Measurements from ENCODE around the gene NAALADL2. TPM values are rescaled to one million over a fixed set of nuclear protein-coding genes. Genes with fewer than 3 reads are reported as not detected.

Gene NAALADL2
- total RNA-seq, 2 experiments from 2014 or later: 0.30 to 1.2 TPM

DNA sequence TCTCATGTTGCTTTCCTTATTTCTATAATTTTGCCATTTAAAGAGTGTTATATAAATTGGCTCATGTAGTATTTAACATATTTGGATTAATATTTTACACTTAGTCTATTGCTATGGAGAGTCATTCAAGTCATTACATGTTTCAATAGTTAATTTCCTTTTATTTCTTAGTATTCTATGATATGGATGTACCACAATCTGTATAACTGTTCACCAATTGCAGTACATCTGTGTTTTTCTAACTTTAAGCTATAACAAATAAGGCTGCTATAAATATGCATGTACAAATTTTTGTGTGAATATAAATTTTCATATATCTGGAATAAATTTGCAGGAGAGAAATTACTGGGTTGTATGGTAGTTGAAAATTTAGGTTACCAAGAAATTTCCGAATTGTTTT, 993.4 kb downstream of the NAALADL2 start:
- Histone ChIP-seq H3K4me1 (ENCODE audit: insufficient read depth, low read length) (no peaks in the 10 kb centered on the region), H3K36me3 (ENCODE audit: insufficient read depth, low read length) (no peaks in the 10 kb centered on the region), H3K27ac (ENCODE audit: low read depth in 1 of 2, low read length in 2 of 2) (no peak overlapping the region), H3K27me3 (ENCODE audit: control insufficient read depth in 1 of 2, insufficient read depth in 2 of 2, low read length in 2 of 2) (no peaks in the 10 kb centered on the region), H3K9me3 (ENCODE audit: control insufficient read depth in 1 of 2, insufficient read depth in 1 of 2, low read length in 2 of 2) (no peaks in the 10 kb centered on the region), H3K4me3 (ENCODE audit: low read length) (no peak overlapping the region)
- intact Hi-C loops (cut with DNase I, micrococcal nuclease): no loop called here
- DNase-seq: no peak
- no peak for ATAC-seq (ENCODE audit: poor library complexity)
- H3K9me3 Mint-ChIP-seq: peaks cover 6% of the 10 kb centered on the region
- H3K27ac Mint-ChIP-seq: no peak overlapping the region
- no peaks in the 10 kb centered on the region for H3K36me3 Mint-ChIP-seq (ENCODE audit: low read depth)
- TF ChIP-seq, protein P1, sequence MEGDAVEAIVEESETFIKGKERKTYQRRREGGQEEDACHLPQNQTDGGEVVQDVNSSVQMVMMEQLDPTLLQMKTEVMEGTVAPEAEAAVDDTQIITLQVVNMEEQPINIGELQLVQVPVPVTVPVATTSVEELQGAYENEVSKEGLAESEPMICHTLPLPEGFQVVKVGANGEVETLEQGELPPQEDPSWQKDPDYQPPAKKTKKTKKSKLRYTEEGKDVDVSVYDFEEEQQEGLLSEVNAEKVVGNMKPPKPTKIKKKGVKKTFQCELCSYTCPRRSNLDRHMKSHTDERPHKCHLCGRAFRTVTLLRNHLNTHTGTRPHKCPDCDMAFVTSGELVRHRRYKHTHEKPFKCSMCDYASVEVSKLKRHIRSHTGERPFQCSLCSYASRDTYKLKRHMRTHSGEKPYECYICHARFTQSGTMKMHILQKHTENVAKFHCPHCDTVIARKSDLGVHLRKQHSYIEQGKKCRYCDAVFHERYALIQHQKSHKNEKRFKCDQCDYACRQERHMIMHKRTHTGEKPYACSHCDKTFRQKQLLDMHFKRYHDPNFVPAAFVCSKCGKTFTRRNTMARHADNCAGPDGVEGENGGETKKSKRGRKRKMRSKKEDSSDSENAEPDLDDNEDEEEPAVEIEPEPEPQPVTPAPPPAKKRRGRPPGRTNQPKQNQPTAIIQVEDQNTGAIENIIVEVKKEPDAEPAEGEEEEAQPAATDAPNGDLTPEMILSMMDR (IDR thresholded peaks at IDR 0.05): no peak
- no peaks in the 10 kb centered on the region for H3K4me1 Mint-ChIP-seq (ENCODE audit: low read depth)
- no peaks in the 10 kb centered on the region for H3K27me3 Mint-ChIP-seq
- no peak overlapping the region for H3K4me3 Mint-ChIP-seq
- ChIA-PET POLR2A (no interaction called here), CTCF (no interaction called here)

DNA sequence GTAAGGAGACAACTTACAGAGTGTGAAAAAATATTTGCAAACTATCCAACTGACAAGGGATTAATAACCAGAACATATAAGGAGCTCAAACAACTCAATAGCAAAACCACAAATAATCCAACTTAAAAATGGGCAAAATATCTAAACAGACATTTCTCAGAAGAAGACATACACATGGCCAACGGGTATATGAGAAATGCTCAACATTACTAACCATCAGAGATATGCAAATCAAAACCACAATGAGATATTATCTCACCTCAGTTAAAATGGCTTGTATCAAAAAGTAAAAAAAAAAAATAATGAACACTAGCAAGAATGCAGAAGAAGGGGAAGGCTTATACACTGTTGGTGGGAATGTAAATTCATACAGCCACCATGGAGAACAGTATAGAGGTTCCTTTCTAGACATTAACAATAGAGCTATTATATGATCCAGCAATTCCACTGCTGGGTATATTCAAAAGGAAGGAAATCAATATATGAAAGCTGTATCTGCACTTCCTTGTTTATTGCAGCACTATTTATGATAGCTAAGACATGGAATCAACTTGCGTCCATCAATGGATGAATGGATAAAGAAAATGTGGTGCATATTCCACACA, 998.6 kb downstream of the NAALADL2 start:
- Mint-ChIP-seq H3K27ac (no peak overlapping the region), H3K36me3 (ENCODE audit: low read depth) (no peaks in the 10 kb centered on the region), H3K9me3 (peaks cover 4% of the 10 kb centered on the region), H3K4me3 (no peak overlapping the region), H3K27me3 (no peaks in the 10 kb centered on the region), H3K4me1 (ENCODE audit: low read depth) (no peaks in the 10 kb centered on the region)
- no peak for DNase-seq
- no peaks in the 10 kb centered on the region for H3K36me3 ChIP-seq (ENCODE audit: insufficient read depth, low read length)
- no peak overlapping the region for H3K27ac ChIP-seq (ENCODE audit: low read depth in 1 of 2, low read length in 2 of 2)
- H3K4me1 ChIP-seq (ENCODE audit: insufficient read depth, low read length): no peaks in the 10 kb centered on the region
- ChIA-PET POLR2A (no interaction called here), CTCF (no interaction called here)
- no peak overlapping the region for H3K4me3 ChIP-seq (ENCODE audit: low read length)
- no peaks in the 10 kb centered on the region for H3K27me3 ChIP-seq (ENCODE audit: control insufficient read depth in 1 of 2, insufficient read depth in 2 of 2, low read length in 2 of 2)
- no peaks in the 10 kb centered on the region for H3K9me3 ChIP-seq (ENCODE audit: control insufficient read depth in 1 of 2, insufficient read depth in 1 of 2, low read length in 2 of 2)
- no peak for ATAC-seq (ENCODE audit: poor library complexity)
- TF ChIP-seq, protein P1 (IDR thresholded peaks at IDR 0.05): no peak
- intact Hi-C loops (cut with DNase I, micrococcal nuclease): no loop called here

Small RNA genes lying within 50 kb of the gene (microRNA-seq; reads per million reads assigned to microRNA genes)
- gene MIR4789 (ENCODE audit: borderline microRNAs expressed, borderline replicate concordance): not detected

Data from CD4-positive, alpha-beta T cell (primary cell).